Activated T-cell treated with anti-CD3 and anti-CD28 coated beads, Interleukin-2, amount 50 U/mL, for 72 hours (primary cell): Measurements from ENCODE around the gene ZNF236. TPM values are rescaled to one million over a fixed set of nuclear protein-coding genes. Genes with fewer than 3 reads are reported as not detected.
A peak's percentile ranks its signal among the peaks of the same experiment; 100 is the strongest.
"Not testable (repeated sequence)": the region's sequence is repeated elsewhere in the genome, so short reads cannot be mapped to it uniquely, and the experiment has no call there.

Experiments used
- ATAC-seq, 2 donors: fragments of 150-1000 bp; cut with Tn5 transposase; replicated peaks in 1 of 2; 2 replicates each; pipeline ENCODE4 v1.10.0; 2021; ENCODE audit warnings: moderate library complexity in 2 of 2, mild to moderate bottlenecking in 1 of 2
- DNase-seq, 2 donors: peaks; one replicate each; pipeline ENCODE4 v3.0.0; 2021 to 2022; ENCODE audit warnings: mixed read lengths in 1 of 2
- H3K27ac Mint-ChIP-seq: one replicate; pipeline ENCODE4 v1.8.0; 2022; ENCODE audit warnings: mild to moderate bottlenecking, moderate library complexity, mixed read lengths
- H3K27me3 Mint-ChIP-seq: one replicate; pipeline ENCODE4 v1.8.0; 2022; ENCODE audit warnings: low read depth, mixed read lengths
- H3K36me3 Mint-ChIP-seq, 2 donors: one replicate each; pipeline ENCODE4 v1.8.0; 2022; ENCODE audit warnings: mixed read lengths in 2 of 2, mild to moderate bottlenecking in 1 of 2; ENCODE audit not compliant: insufficient read depth in 2 of 2
- H3K4me1 Mint-ChIP-seq: one replicate; pipeline ENCODE4 v1.8.0; 2022; ENCODE audit warnings: low read depth, mixed read lengths
- H3K4me3 Mint-ChIP-seq, 2 donors: one replicate each; pipeline ENCODE4 v1.8.0; 2022; ENCODE audit warnings: mild to moderate bottlenecking in 2 of 2, mixed read lengths in 2 of 2, moderate library complexity in 2 of 2
- H3K9me3 Mint-ChIP-seq, 2 donors: one replicate each; pipeline ENCODE4 v1.8.0; 2022; ENCODE audit warnings: mixed read lengths in 2 of 2
- total RNA-seq, 2 donors: library from RNA; stranded (reverse); gene quantifications; one replicate each; pipeline ENCODE4 v1.2.3, GENCODE V29; 2022

ZNF236 gene
- total RNA-seq, result 10 to 100 TPM; 15.7 to 17.9 TPM

DNA sequence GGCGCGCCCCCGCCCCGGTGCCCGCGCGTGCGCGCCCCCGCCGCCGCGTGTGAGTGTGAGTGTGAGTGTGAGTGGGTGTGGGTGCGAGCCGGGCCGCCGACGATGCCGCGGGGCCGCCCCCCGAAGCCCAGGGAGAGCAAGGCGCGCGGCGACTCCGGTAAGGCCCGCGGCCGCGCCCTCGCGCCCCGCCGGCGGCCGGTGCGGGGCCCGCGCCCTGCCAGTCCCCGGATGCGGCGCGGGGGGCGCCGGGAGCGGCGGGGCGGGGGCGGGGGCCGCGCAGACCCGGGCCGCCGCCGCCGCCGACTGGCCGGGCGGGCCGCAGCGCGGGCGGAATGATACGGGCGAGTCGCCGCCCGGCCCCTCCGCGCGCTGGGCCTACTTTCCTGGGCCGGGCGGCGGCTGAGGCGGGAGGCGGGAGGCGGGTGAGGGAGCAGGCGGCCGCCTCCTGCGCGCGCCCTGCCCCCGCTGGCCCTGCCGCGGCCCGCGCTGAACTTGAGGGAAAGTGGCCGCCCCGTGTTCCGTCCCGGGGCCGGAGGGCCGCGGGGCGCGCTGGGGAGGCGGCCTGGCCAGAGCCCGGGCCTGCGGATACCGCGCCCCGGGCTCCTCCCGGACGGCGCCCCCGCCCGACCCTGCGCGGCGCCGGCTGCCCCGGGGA, at the start of gene ZNF236:
ZNF236 (plus strand) TSS at position 52 of the 655 bp plus-strand sequence; CDS start at position 103, 51 bp downstream.
- Mint-ChIP-seq H3K4me1 (peaks cover 61% of the 10 kb centered on the region), H3K36me3 (peaks cover 2 to 4% of the 10 kb centered on the region in 2 donors), H3K27me3 (no peaks in the 10 kb centered on the region), H3K9me3 (no peaks in the 10 kb centered on the region), H3K27ac (peak within 1 kb of the TSS; percentile 97), H3K4me3 (peak within 1 kb of the TSS; percentile 90 to 94)
- ATAC-seq (peak; percentile 73 to 77), DNase-seq (peak; percentile 73 to 79)

DNA sequence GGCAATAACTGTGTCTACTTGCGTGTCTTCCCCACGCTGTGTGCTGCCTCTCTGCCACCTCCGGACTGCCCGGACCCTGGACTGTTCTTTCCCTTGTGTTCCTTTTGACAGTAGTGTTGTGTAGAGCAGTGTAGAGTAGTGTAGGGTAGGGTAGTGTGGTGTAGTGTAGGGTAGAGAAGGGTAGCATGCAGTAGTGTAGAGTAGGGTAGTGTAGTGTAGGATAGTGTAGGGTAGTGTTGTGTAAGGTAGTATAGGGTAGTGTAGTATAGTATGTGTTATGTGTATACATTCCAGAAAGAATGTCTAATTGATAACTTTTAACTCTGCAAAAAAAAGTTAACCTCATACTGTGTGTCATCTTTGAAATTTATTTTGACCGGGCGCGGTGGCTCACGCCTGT, 49.7 kb upstream of the ZNF236 start:
- Mint-ChIP-seq H3K27me3 (peaks cover 11% of the 10 kb centered on the region), H3K9me3 (peaks cover 6 to 15% of the 10 kb centered on the region in 2 donors), H3K36me3 (peaks cover 2 to 3% of the 10 kb centered on the region in 2 donors), H3K27ac (no peak overlapping the region), H3K4me3 (no peak overlapping the region), H3K4me1 (no peaks in the 10 kb centered on the region)
- no peak for ATAC-seq
- no peak for DNase-seq

DNA sequence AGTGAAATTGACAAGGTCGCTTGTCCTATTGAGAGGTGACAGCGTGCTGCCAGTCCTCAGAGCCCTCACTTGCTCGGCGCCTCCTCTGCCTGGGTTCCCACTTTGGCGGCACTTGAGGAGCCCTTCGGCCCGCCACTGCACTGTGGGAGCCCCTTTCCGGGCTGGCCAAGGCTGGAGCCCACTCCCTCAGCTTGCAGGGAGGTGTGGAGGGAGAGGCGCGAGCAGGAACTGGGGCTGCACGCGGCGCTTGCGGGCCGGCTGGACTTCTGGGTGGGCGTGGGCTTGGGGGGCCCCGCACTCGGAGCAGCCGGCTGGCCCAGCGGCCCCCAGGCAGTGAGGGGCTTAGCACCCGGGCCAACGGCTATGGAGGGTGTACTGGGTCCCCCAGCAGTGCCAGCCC, 45.3 kb upstream of the ZNF236 start:
- H3K27me3 Mint-ChIP-seq, result peaks cover 30% of the 10 kb centered on the region
- H3K36me3 Mint-ChIP-seq, H3K9me3 Mint-ChIP-seq, DNase-seq, H3K4me1 Mint-ChIP-seq, H3K4me3 Mint-ChIP-seq, ATAC-seq, H3K27ac Mint-ChIP-seq: not testable (repeated sequence)

DNA sequence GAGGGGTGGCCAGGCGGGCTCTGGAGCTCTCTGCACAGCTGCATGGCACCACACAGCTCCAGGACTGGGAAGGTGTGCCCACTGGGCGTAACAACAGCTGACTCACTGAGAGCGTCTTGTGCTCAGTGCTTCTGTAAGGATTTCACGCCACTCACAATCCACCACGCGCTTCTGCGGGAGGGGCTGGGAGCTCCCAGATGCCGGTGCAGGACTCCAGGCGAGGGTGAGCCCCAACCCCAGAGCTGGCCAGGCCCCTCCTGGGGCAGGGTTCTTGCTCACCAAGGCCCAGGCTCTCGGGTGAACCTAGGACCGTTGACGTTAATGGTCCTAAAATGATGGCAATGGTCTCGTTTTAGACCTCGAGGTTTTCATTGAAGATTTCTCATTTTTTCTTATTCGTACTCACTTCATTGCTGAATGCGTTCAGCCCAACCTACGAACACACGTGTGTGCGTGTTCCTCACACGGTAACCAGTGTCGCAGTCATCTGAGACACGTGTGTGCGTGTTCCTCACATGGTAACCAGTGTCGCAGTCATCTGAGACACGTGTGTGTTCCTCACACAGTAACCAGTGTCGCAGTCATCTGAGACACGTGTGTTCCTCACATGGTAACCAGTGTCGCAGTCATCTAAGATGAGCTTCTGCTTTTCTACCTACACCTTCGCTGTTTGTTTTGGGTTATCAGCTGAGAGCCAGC, 38.4 kb upstream of the ZNF236 start:
- no peaks in the 10 kb centered on the region for H3K4me1 Mint-ChIP-seq
- ATAC-seq (no peak), DNase-seq (no peak)
- no peak overlapping the region for H3K27ac Mint-ChIP-seq
- H3K9me3 Mint-ChIP-seq, result no peaks in the 10 kb centered on the region
- H3K36me3 Mint-ChIP-seq, result no peaks in the 10 kb centered on the region
- H3K4me3 Mint-ChIP-seq, result no peak overlapping the region
- peaks cover 39% of the 10 kb centered on the region for H3K27me3 Mint-ChIP-seq

DNA sequence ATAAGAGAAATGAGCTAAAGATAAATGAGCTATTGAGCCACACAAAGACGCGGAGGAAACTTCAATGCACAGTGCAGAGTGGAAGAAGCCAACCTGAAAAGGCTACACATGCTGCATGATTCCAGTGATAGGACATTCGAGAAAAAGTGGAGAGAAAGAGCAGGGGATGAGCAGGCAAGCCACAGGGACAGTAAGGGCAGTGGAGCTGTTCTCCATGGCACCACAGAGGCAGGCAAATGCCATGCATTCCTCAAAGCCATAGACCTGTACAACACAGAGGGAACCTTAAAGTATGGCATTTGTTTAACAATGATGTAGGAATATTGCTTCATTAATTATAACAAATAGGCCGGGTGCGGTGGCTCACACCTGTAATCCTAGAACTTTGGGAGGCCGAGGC, 36.5 kb upstream of the ZNF236 start:
- Mint-ChIP-seq H3K9me3 (peaks cover 2 to 3% of the 10 kb centered on the region in 2 donors), H3K4me1 (no peaks in the 10 kb centered on the region), H3K36me3 (peaks cover 4 to 8% of the 10 kb centered on the region in 2 donors), H3K4me3 (no peak overlapping the region), H3K27ac (no peak overlapping the region), H3K27me3 (peaks cover 27% of the 10 kb centered on the region)
- ATAC-seq (no peak), DNase-seq (no peak)

DNA sequence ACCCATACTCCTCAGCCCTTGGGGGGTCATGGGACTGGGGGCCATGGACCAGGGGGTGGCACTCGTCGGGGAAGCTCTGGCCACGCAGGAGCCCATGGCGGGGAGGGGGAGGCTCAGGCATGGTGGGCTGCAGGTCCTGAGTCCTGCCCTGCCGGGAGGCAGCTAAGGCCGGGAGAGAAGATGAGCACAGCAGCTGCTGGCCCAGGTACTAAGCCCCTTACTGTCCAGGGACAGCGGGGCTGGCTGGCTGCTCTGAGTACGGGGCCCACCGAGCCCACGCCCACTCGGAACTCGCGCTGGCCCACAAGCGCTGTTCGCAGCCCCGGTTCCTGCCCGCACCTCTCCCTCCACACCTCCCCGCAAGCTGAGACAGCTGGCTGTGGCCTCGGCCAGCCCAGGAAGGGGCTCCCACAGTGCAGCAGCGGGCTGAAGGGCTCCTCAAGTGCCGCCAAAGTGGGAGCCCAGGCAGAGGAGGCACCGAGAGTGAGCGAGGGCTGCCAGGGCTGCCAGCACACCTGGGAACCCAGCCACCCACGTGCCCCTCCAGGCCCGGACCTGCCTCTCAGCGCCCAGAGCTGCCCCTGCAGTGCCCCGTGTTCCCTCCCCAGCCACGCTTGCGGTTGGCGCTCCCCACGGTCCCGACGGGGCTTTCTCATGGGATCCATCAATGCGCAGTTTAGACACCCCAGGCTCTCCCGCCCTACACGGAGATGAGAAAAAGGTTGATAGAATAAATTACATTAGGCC, 33.6 kb upstream of the ZNF236 start:
- Mint-ChIP-seq H3K4me3 (no peak overlapping the region), H3K27ac (no peak overlapping the region), H3K27me3 (peaks cover 23% of the 10 kb centered on the region), H3K36me3 (peaks cover 10 to 16% of the 10 kb centered on the region in 2 donors), H3K9me3 (peaks cover 6 to 11% of the 10 kb centered on the region in 2 donors), H3K4me1 (no peaks in the 10 kb centered on the region)
- no peak for ATAC-seq
- no peak for DNase-seq

DNA sequence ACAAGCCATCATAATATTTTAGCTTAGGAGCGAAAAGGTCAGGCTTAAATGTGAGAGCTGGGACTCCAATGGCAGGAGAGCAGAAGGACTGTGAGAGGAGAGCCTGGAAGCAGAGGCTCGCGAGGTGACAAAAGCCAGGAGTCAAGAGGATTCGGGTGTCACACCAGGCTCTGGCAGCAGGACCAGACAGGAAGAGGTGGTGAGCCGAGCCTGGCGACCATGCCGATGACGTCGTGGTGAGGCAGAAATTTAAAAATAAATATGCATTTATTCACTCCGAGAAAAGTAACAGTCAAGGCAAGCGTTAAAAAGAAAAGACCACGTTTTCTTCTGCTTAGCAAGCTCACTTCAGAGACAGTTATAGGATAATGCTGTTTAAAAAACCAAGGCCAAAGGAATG, 31.3 kb upstream of the ZNF236 start:
- ATAC-seq (no peak), DNase-seq (no peak)
- H3K9me3 Mint-ChIP-seq, result peaks cover 6 to 11% of the 10 kb centered on the region in 2 donors
- no peak overlapping the region for H3K4me3 Mint-ChIP-seq
- peaks cover 10 to 16% of the 10 kb centered on the region in 2 donors for H3K36me3 Mint-ChIP-seq
- H3K4me1 Mint-ChIP-seq, result no peaks in the 10 kb centered on the region
- H3K27ac Mint-ChIP-seq, result no peak overlapping the region
- H3K27me3 Mint-ChIP-seq, result peaks cover 33% of the 10 kb centered on the region

DNA sequence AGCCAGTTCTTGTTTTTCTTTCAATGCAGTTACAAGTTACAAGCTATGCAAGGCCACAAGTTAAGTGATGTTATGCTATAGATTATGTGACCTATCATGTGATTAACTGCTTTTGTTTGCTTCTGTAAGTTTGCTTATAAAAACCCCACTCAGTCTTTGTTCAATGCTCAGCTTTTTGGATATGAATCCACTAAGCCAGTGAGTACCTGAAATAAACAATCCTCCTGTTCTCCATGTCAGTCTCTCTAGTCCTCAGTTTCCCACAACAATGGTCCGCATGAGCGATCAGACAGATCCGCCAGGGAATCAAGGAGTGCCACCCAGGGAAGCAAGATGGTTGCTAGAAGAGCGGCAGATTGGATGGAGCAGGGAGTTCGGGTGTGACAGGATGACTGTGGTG, 30.7 kb upstream of the ZNF236 start:
- H3K36me3 Mint-ChIP-seq, result peaks cover 11 to 17% of the 10 kb centered on the region in 2 donors
- H3K9me3 Mint-ChIP-seq, result peaks cover 6 to 11% of the 10 kb centered on the region in 2 donors
- ATAC-seq (no peak), DNase-seq (no peak)
- H3K4me3 Mint-ChIP-seq, result no peak overlapping the region
- no peak overlapping the region for H3K27ac Mint-ChIP-seq
- H3K27me3 Mint-ChIP-seq, result peaks cover 36% of the 10 kb centered on the region
- no peaks in the 10 kb centered on the region for H3K4me1 Mint-ChIP-seq

DNA sequence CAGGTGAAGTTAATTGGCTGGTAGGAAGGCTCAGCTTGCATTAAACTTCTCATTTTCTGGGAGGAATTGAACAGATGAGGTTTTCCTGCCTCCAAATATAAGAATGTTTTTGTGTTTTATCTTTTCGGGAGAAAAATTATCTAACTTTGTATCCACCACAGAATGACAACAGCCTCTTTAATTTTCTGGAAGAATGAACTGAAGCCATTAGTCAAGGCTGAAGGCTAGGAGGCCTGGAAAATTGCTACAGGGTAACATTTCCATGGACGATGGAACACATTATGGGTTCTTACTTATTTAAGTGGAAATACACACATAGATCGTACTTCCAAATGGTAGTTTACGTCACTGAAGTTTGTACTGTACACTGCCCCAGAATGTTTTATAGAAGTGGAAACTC, 28.0 kb upstream of the ZNF236 start:
- DNase-seq (no peak), ATAC-seq (no peak)
- H3K4me1 Mint-ChIP-seq, result no peaks in the 10 kb centered on the region
- H3K36me3 Mint-ChIP-seq, result peaks cover 13 to 19% of the 10 kb centered on the region in 2 donors
- no peak overlapping the region for H3K27ac Mint-ChIP-seq
- no peak overlapping the region for H3K4me3 Mint-ChIP-seq
- peaks cover 30% of the 10 kb centered on the region for H3K27me3 Mint-ChIP-seq
- peaks cover 6 to 14% of the 10 kb centered on the region in 2 donors for H3K9me3 Mint-ChIP-seq

DNA sequence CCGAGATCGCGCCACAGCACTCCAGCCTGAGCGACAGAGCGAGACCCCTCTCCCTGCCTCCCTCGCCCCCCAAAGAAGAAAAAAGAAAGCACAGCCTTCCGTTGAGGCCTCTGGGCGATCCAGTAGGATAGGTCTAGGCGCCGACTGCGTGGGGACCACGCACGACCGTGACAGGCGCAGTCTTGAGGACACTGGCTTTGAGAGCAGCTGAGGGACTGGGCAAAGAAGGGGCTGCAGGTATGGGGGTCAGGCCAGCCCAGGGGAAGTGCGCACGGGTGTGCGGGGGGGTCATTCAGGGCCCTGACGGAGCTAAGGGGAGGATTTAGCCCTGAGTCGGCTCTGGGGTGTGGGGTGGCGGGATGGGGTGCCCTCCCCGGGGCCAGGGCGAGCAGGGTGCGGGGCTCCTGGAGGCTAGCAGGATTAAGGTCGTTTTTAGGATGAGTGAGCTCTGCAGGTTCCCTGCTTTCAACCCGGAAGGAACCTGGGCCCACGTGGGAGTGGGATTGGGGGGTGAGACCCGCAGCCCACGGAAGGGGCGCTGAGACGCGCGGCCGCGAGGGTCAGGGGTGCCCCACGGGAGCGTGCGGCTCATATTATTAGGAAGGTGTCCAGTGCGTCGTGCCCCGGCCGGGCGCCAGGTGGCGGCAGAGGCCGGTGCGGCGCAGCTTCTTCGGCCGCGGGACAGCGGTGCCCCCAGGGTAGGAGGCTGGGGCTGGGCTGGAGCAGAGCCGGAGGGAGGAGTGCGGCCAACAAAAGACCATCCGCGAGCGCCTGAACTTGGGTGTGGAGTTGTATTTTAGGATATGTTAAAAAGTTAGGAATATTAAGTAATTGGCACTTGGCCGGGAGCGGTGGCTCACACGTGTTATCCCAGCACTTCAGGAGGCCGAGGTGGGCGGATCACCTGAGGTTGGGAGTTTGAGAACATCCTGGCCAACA, 20.5 kb upstream of the ZNF236 start:
- peaks cover 0 to 3% of the 10 kb centered on the region in 2 donors for H3K9me3 Mint-ChIP-seq
- peaks cover 16% of the 10 kb centered on the region for H3K4me1 Mint-ChIP-seq
- H3K36me3 Mint-ChIP-seq, result peaks cover 2% of the 10 kb centered on the region in 2 donors
- peak; percentile 53 to 73 for DNase-seq
- ATAC-seq, result peak; percentile 91 to 94
- H3K27me3 Mint-ChIP-seq, result peaks cover 15% of the 10 kb centered on the region
- H3K27ac Mint-ChIP-seq, result no peak overlapping the region
- peak overlapping the region; percentile 70 to 73 for H3K4me3 Mint-ChIP-seq

DNA sequence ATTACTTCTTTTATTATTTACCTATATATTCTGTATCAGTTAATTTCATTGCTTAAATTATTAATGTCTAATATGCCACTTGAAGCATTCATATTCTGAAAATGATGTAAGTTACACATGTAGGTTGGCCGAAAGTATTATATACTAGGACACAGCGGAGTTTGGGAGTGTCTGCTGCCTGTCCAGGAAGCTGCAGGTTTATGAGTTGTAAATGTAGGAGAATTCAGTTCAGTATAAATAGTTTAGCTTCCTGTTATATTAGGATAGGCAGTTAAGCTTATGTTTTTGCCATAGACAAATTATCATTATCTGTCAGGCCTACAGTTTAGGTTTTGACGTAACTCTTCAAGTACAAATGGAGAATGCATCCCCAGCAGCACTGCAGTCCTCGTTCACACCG, 18.9 kb upstream of the ZNF236 start:
- H3K4me3 Mint-ChIP-seq, result peak overlapping the region; percentile 55 to 62

DNA sequence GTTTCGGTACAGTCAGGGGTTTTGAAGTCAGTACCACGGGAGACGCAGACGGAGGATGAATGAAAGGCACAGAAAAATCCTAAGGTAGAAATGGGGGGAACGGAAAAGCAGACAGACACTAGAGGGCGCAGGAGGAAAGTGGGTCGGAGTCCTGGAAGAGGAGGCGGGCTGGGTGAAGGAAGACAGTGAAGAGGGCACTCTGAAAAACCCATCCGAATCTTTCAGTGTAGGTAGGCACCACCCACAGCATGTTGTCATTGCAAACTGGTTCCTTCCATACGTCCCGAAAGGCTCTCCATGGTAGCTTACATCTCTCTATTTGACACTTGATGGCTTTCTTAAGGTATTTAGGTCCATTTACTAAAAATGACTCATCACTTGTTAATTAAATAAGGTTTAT, 18.5 kb upstream of the ZNF236 start:
- H3K36me3 Mint-ChIP-seq, result no peaks in the 10 kb centered on the region
- peaks cover 16% of the 10 kb centered on the region for H3K4me1 Mint-ChIP-seq
- ATAC-seq (peak; percentile 74 to 80), DNase-seq (peak; percentile 77 to 78)
- H3K27me3 Mint-ChIP-seq, result peaks cover 10% of the 10 kb centered on the region
- H3K9me3 Mint-ChIP-seq, result no peaks in the 10 kb centered on the region
- H3K4me3 Mint-ChIP-seq, result peak overlapping the region; percentile 55 to 62
- H3K27ac Mint-ChIP-seq, result no peak overlapping the region

More for the DNA sequence above, 18.9 kb upstream of the ZNF236 start:
- peaks cover 16% of the 10 kb centered on the region for H3K4me1 Mint-ChIP-seq
- DNase-seq, result no peak
- H3K9me3 Mint-ChIP-seq, result no peaks in the 10 kb centered on the region
- H3K27me3 Mint-ChIP-seq, result peaks cover 10% of the 10 kb centered on the region
- no peak overlapping the region for H3K27ac Mint-ChIP-seq
- ATAC-seq, result no peak
- no peaks in the 10 kb centered on the region for H3K36me3 Mint-ChIP-seq
